ENCODE results near the gene MAML3.

The MAML3 gene

DNA sequence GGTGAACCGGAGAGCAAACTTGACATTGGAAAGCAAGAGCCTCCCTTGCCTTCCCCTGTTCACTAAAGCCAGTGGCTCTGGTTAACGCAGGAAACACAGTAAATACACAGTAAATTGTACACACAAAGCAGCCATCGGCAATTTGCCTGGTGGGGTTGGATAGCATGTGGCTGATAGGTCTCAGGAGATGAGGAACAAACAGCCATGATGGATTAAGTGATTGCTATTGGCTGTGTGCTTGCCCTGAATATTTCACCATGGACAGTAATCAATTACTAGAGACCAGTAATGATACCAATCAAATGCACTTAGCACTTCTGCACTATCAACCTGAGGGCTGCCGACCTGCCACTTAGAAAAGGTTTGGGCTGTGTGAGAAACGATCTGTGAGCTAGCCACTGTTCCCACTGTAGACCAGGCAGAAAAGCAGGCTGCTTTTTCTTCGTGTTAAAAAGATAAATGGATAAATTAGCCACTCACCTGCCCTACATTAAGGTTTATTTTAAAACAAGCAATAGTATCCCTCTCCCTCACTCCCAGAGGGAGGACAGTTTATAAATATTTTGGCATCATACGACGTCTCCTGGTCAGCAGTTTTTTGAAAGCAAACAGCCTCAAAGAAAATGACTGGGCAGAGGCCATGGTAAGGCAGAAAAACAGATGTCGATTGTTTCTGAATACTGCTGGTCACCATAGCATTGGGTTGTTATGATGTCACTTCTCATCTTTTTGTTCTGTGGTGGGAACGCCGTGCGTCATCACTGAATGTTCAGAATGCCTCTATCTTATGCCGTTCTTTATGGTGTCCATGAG, 167.1 kb downstream of the MAML3 start:
- DNase-seq = no peak

DNA sequence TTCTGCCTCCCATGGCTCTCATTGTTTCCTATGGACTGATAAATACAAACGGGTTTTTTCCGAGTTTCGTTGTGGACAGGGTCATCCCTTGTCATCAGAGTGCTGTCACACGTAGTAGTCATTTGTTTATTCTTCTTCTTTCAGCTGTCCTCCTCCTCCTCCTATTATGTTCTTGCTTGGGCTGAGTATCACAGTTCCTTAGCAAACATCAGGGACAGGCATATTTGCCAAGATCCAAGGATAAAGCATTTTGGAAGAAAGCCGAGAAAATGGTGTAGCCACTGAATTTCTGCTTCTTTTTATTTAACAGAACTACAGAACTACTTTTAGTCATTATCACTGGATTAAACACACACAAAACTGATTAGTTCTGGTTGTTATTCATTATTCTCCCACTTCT, 167.9 kb downstream of the MAML3 start:
- DNase-seq = no peak

DNA sequence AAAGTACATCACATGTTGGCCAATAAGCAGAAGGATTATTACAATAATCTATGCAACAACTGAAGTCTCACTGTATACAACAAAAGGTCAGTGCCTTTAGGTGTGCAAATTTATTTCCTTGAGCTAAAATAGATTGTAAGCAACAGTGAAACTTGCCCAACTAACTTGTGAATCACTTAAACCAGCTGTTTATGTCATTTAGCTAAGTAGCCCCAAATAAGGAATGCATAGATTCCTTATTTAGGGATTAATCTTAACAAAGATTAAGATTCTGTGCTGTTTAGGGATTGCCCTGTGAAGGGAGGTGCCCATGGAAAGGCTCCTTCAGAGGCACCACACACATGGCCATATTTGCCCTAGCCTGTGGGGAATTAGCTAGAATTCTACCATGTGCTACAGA, 168.6 kb downstream of the MAML3 start:
- no peak for DNase-seq

DNA sequence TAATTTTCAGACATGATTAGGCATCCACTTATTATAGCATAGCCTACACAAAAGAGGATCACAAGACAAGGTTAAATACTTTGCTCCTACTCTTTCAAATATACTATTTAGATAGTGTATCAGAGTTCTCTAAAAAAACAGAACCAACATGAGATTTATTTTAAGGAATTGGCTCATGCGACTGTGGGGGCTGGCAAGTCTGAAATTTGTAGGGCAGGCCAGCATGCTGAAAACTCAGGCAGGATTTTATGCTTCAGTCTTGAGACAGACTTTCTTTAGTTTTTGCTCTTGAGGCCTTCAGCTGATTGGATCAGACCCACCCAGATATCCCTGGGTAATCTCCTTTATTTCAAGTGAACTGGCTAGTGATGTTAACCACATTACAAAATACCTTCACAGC, 169.5 kb downstream of the MAML3 start:
- DNase-seq = no peak

DNA sequence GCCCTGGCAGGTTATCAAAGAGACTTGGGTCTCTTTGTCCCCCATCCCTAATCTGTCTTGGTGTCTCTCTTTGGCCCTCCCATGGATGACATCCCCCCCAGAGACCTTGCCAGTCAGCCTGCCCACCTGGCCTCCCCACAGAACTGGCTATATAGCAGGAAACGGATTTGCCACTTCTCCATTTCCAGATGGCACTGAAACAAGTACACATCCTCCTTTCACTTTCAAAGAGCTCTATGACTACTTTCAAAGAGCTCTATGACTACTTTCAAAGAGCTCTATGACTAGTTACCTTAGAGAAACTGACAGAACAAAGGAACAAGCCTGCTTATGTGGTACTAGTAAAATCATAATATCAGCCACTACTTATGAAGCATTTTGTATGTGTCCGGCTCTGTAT, 175.3 kb downstream of the MAML3 start:
- DNase-seq = no peak

DNA sequence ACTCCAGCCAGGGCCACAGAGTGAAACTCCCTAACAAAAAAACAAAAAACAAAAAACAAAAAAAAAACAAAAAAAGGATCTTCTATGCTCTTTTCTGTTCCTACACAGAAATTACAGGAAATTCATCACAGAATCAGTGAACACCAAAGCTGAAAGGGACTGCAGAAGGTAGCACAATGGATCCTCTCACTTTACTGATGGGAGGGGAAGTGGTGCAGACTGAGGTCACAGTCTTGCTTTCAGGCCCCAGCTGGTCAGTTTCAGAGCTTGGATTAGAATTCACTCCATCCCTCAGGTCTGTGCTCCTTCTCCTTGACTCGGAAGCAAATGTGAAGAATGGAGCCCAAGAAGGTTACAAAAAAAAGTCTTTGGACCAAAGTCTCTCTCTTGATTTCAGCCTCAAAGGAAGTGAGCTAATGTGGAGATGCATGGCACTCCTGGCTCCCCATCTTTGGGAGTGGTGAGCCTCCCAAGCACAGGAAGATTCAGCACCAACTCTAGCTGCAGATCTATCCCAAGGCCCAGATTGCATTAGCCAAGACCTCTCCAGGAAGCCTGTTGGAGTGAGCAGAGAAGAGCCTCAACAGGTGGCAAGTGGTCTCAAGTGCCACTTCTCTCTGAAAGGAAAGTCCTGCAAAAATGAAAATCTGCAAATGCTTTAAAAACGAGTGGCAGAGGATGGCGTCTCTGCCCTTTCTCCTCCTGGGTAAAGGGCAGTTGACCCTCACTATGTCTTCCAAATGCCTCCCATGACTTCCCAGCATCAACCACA, 176.0 kb downstream of the MAML3 start:
- no peak for DNase-seq

DNA sequence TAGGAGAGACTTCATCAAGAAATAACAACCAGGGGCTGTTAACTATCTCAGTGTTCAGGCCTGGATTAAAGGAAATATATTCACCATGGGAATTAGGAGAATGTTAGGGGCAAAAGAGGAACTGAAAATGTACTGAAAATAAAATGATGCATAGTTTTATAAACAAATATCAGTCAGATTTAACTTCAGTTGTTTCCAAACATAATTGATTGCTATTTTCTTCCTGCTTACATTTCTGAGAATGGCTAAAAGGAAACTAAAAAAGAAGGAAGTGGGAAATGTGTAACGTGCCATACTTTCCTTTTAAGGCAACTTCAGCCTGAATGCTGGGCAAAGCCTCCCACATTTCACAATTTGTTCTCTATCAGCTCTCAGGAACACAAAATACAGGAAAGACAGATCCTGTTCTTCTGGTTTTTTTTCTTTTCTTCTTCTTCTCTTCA, 178.1 kb downstream of the MAML3 start:
- no peak for DNase-seq

DNA sequence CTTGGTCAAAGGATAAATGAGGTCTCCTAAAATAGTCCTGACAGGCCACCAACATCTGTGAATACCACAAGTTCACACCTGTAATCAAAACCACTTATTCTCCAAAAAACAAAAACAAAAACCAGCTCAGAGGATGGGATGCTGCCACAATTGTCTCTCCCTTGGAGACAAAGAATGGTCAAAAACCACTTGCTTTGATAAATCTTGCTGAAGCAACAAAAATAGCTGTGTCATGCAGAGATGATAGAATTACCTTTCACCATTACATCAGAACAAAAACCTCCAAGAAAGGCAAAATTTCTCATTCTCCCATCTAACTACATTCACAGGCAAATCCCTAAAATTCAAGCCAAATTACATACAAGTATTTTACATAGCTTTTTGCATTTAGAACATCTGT, 180.4 kb downstream of the MAML3 start:
- DNase-seq = no peak

DNA sequence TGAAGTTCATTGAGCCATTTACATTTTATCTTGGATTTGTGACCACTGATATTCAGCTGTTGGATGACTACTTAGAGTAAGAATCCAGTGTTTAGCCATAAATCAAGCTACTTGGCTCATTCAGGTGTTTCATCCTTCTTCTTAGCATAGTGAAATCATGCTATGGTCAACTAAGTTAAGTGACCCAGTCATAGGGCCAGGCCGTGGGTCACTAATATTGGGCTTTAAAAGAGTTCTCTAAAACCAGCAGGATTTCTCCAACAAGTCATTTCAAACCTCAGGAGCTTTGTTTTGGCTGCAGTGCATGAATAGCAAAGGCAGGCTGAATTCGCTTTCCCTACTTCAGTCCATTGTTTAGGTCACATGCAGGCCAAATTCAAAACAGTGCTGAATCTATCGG, 181.0 kb downstream of the MAML3 start:
- DNase-seq = no peak

DNA sequence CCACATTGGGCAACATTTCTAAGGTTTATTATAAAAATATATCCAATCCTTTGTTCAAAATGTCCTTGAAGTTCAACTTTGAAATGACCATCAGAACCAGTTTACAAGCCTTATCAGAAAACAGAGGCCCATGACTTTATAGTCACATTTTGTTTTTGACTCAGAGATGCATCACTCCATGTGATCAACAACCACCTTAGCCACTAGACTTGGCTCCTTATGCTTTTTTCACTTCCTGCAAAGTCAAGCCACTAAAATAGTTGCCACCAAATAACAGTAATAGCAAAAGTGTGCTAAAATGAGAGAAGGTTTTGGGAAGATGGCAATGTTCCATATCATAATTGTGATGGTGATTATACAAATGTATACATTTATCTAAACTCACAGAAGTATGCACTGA, 181.7 kb downstream of the MAML3 start:
- DNase-seq = no peak

DNA sequence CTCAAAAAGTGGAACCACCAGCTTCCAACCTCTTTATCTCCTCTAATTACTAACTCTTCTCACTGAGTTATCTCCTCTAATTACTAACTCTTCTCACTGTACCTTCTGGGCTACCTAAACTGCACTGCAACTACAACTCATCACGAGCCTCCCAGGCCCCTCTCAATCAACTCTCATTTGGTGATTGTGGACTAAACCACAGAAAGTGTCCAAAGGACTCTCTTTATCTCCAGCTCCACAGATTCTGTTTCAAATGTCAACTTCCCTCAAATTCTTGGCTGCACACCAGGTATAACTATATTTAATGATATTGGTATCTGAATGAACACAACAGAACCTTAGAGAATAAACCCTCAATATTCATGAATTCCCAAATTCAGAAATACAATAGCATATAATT, 182.9 kb downstream of the MAML3 start:
- DNase-seq = no peak

DNA sequence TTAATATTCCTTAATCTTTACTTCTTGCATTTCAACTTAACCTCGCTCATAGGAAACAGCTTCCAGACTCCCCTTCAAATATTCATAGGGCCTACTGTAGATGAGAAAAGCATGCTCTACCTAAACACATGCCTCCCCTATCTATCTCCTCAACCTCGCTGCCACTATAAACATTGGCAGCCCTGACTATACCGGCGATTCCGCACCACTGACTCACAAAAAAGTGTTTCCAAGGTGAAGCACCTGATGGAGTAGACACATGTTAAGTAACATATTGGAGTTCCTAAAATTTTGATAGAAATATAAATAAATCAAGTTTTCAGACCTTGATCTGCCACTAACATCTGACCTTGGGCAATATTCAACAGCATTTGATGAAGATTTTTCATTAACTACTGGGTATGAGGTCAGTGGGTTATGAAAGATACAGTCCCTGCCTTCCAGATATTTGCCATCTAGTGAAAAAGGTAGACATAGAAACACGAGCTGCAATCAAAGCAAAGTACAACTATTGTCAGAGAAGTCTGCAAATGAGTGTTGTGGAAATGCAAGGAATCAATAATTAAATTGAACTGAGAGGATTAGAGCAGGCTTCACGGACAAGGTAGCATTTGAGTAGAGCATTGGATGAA, 184.2 kb downstream of the MAML3 start:
- no peak for DNase-seq

DNA sequence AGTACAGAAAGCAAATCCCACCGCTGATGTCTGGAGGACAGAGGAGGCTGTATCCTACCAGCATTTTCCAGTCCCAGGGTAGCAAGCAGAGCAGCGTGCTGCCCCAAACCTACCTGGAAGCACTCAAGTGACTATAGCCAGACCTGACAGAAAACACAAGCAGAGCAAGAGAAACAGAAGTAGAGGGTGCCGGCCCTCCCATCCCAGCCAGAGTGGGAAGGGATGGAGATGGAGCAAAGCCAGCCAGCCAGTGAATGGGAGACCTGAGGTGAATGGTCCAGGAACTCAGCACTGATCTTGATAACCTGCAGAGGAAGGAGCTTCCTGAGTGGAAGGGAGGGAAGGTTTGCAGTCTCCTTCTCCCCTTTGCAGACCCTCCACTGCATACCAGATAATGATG, 185.2 kb downstream of the MAML3 start:
- no peak for DNase-seq

DNA sequence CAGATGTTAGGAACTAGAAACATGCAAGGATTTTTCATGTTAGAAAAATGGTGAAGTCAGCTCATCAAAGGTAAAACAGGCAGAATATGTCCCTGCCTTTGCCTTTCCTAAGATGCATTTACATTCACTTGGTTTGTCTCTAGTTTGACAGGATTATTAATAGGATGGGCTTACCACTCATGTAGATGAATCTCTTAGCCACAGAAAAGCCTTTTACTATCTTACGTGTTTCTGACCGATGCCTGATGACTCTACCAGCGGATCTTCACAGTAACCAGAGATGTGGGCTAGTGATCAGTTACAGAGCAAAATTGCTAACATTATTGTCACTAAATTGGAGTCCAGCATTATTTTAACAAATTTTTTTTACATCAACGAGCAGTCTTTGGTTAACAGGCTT, 187.6 kb downstream of the MAML3 start:
- DNase-seq = no peak

DNA sequence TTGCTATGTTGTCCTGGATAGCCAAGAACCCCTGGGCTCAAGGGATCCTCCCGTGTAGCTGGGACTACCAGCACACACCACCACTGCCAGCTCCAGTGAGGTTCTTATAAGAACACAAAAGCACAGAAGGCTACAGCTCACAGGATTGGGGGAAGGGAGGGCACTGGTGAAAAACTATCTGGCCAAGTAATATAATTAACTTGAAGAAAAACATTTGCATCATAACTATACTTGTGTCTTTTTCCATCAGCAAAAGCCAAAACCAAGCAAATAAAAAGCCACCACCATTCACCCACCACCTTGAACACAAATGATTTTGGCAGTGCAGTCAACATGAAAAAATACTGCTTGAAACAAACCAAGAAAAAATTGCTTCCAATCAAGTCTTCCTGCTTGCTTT, 188.2 kb downstream of the MAML3 start:
- DNase-seq = no peak

DNA sequence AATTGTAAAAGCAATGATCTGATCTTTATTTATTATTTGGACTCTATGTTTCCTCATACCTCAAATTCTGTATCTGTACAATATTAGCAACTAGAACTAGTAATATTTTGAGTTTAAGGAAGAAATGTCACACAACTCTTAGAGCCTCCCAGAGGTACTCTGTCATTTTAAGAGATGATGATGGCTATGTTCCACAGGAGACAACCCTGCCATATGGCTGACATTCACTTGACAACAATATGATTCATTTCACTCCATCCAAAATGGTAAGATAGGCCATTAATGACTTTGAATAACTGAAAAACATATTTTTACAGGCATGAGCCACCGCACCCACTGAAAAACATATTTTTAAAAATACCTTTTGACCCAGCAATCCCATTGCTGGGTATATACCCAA, 190.3 kb downstream of the MAML3 start:
- no peak for DNase-seq

DNA sequence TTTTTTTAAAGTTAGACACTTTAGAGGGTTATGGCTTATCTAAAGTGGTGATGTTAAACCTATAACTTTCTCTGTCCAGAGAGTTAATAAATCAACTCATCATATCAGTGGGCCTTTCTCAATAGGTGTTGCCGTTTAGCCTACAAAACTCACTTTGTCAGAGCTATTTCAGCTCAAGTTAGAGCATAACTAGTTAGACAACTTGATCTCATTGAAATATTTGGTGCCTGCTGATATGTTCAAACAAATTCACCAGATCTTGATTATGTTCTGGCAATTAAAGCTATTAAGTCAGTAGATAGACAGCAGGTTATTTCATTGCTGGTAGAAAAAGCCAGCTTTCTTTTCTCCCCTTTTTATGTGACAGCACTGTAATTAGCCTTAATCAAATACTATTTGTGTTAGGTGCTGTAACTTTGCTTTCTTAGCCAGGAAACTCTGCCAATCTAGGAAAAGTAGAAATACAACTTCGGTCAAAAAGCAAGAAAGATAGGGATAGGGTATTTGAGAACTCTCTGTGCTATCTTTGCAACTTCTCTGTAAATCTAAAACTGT, 191.8 kb downstream of the MAML3 start:
- no peak for DNase-seq

DNA sequence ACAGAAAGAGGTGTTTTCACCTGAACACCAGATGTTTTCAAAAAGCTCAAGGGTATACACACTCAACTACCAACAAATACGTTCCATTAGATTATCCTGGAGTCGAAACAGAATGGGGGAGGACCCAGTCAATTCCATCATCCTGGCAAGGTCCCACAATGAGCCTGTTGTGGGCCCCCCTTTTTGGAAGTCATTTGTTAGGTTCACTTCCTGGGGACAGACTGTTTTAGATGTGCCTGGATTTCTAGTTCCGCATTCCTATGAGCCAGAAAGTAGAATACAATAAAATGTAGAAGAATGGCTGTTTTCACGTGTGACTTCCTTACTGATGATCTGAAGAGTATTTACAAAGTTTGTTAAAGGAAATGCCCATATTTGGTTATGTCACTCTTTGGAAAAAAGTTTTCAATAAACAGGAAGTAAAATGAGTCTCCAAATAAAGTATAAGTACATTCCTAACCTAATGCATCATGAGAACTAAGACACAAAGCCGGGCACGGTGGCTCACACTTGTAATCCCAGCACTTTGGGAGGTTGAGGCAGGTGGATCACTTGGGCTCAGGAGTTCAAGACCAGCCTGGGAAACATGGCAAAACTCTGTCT, 192.5 kb downstream of the MAML3 start:
- DNase-seq = no peak

DNA sequence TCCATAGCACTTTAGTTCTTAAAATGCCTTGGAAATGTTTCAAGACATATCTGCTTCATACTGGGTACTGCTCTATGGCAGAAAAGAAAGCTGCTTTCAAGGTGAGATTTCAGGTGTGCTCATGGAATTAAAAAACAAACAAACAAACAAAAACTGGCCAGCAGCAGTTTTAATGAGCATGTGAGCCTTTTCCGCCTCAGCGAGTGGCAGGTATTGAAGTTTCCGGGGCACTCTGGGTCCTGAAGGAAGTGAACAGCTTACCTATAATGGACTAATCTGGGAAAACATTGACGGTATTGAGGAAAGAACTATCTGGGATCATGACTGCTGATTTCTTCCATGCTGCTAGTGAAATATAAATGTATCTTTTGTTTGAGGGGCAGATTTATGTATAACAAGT, 194.6 kb downstream of the MAML3 start:
- no peak for DNase-seq

DNA sequence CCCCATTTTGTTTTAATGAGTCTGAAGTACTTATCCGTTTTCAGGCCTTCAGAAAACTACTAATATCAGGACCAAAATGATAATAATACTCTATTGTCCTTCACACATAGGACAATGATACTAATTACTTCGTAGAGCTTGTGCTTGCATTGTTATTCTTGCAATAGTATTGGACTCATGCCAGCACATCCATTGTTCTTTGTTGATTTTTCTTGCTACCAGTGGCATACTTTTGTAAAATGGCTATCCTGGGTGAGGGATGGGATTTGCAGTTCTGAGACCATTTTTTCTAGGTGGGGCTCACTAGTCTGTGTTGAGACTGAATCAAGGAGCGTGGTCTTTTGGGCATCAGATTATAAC, 195.3 kb downstream of the MAML3 start:
- DNase-seq = no peak

DNA sequence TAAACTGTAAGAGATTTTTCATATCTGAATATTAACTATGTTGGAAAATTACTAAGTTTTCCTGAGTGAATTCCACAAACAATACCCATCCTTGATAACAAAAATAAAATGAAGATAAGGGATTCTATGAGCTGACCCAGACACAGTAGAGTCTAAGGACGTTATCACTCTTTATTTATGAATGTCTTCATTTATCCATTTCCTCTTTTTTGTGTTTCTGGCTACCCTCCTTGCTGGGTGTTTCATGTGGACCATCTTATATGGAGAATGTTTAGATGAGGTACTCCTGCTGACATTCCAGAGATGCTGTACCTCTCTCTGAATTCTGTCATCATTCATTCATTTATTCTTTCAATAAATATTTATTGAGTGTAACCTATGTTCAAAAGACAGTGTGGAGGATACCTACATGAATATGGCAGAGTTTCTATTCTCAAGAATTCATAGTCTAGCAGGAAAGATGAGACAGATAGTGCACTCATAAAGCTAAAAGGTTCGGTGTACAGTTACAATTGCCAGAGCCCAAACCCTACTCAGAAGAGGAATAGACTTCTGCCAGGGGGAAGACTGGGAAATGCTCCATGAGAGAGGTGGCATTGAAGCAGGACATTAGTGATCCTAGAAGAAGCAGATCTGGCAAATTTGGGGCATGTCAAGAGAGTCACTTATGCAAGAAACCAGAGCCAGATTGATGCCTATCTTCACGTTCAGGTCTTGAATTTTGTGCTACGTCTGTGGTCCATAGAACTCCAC, 195.8 kb downstream of the MAML3 start:
- no peak for DNase-seq

DNA sequence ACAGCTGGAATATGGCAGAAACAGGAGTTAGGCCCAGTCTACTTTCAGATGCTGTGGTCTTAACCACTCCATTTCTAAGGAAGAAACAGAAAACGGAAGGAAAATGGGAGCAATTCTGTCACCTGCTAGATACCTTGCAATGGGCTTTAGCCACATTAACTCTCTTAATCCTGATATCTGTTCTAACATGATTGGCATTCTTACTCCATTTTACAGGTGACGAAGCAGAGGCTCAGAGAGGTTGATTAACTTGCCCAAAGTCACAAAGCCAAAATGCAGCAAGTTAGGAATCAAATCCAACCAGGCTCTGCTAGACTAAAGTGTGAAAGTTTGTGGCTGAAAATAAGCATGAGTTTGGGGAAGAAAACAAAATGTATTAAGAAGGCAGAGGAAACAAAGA, 196.9 kb downstream of the MAML3 start:
- DNase-seq = no peak
